ENCODE data around the gene SULT4A1.

GRCh38 chr22:43835166-43835565 lies 27.1 kb downstream of the SULT4A1 start:
- TF ChIP-seq EZH2 (IDR thresholded peaks at IDR 0.05; ENCODE audit: low read depth, unreplicated experiment) (no peak), CTCF (conservative IDR thresholded peaks at IDR 0.05; ENCODE audit: low read depth in 2 of 2) (no peak), POLR2AphosphoS5 (IDR thresholded peaks at IDR 0.05; ENCODE audit: low read depth) (no peak), EZH2phosphoT487 (IDR thresholded peaks at IDR 0.05; ENCODE audit: unreplicated experiment) (no peak), CREB1 (CRISPR knock-in tag; IDR thresholded peaks at IDR 0.05; ENCODE audit: low read depth) (no peak), JUNB (IDR thresholded peaks at IDR 0.05; ENCODE audit: unreplicated experiment) (no peak), ZNF114 (CRISPR knock-in tag; IDR thresholded peaks at IDR 0.05) (no peak)
- TF ChIP-seq, protein P1, sequence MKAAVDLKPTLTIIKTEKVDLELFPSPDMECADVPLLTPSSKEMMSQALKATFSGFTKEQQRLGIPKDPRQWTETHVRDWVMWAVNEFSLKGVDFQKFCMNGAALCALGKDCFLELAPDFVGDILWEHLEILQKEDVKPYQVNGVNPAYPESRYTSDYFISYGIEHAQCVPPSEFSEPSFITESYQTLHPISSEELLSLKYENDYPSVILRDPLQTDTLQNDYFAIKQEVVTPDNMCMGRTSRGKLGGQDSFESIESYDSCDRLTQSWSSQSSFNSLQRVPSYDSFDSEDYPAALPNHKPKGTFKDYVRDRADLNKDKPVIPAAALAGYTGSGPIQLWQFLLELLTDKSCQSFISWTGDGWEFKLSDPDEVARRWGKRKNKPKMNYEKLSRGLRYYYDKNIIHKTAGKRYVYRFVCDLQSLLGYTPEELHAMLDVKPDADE (IDR thresholded peaks at IDR 0.05) = no peak

Measured in GM23338 (cell line).